HG03342 (cell line): ENCODE results near the gene KCNK15.
"Not testable (repeated sequence)": the region's sequence is repeated elsewhere in the genome, so short reads cannot be mapped to it uniquely, and the experiment has no call there.

Experiments used
- ATAC-seq: cut with Tn5 transposase; IDR thresholded peaks from one replicate; pipeline ENCODE4 v1.9.1; 2021; ENCODE audit warnings: mild to moderate bottlenecking, moderate library complexity; ENCODE audit not compliant: unreplicated experiment

Gene KCNK15

DNA sequence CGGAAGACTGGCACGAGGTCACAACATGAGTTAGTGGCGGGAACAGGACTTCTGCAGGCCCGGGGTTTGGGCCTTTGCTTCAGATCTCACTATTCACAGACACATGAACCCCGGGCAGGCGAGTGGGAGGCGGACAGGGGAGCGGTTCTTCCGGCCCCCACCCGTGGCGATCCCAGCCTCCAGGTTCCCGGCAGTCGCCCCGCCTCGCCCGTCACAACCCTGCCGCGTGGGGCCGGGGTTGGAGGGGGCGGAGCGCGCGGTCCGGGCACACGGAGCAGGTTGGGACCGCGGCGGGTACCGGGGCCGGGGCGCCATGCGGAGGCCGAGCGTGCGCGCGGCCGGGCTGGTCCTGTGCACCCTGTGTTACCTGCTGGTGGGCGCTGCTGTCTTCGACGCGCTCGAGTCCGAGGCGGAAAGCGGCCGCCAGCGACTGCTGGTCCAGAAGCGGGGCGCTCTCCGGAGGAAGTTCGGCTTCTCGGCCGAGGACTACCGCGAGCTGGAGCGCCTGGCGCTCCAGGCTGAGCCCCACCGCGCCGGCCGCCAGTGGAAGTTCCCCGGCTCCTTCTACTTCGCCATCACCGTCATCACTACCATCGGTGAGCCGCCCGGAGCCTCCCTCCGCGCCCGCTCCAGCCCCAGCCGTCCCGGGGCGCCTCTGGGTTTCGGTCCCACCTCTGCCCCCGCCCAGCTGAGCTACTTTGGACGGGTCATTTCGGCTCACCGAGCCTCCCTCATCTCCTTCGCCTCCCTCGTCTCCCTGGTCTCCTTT lies at the start of gene KCNK15:
Gene KCNK15 (plus strand): TSS at position 268 of the 769 bp plus-strand sequence. CDS start 46 bp downstream, at position 314.
- no peak for ATAC-seq

- no peak for ATAC-seq
Measured at GRCh38 chr20:44696315-44696714, 49.4 kb upstream of the KCNK15 start.

DNA sequence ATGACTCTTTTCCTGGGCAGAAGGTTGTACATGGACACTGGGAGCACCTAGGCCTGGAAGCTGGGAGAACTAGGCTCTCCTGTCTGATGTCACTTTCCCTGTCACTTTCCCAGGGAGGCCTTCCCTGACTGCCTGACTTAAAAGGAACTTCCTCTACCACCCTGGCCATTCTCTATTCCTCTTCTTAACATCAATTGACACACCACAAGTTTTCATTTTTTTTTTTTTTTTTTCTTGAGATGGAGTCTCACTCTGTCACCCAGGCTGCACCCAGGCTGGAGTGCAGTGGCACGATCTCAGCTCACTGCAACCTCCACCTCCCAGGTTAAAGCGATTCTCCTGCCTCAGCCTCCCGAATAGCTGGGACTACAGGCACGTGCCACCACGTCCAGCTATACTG lies 48.6 kb upstream of the KCNK15 start:
- not testable (repeated sequence) for ATAC-seq

DNA sequence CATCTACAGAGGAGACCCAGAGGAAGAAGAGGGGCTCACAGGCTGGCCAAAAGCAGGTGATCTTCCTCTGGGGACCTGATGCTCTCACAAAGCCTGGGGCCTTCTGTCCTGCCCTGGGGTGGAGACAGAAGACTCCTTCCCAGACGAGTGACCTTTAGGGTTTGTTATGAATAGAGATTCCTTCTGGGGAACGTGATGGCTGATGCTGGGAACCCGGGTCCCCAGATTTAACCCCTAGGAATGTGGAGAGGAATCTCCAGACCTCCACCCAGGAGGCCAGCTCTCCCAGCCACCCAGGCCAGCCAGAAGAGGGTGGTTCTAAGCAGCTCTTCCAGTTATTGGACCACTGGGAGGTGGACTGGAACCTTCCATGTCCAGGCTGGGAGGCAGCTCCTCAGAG lies 47.3 kb upstream of the KCNK15 start:
- ATAC-seq, result no peak

DNA sequence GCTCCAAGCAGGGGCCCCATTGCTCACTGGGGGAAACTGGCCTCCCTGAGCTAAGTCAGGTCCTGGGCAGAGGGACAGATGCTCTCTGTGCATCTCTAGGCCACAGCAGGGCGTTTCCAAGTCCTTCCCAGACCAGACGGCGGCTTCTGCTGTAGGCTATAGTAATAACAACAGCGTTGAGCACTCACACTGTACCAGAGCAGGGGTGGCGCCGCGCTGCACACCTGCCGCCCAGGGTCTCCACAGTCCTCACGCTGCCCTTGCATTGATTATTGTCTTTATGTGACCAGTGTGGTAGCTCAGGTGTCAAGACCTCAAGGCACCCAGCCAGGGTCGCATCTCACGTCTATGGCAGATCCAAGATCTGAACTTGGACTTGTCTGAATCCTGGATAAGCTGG lies 45.4 kb upstream of the KCNK15 start:
- no peak for ATAC-seq

DNA sequence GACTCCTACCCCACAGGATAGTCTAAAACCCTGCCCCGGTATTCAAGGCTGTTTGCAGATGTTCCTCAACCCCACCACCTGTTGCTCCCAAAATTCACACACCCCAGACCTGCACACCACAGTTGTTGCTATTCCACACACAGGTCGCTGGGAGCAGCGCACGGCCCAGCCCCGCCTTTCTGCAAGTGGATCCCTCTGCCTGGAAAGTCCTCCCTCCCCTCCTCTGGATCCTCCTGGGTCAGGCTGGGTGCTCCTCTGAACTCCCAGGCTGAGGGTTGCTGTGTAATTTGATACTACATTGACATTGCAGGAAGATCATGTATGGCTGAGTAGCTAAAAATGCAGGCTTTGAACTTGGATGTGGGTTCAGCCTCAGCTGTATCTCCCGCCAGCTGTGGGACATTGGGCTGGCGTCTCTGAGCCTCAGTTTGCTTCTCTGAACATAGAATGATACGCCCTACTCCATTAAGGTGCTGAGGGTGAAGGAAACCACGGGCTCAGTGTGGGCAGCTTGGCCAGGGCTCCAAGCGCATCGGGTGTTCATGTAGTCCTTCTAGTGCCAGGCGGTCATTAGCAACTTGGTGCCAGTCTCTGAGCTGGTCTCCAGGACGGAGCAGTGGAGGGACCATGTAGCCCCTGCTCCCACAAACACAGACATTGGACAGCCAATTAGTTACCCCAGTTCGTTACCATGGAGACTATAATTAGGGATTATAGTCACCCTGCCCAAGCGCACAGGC lies 44.4 kb upstream of the KCNK15 start:
- no peak for ATAC-seq

DNA sequence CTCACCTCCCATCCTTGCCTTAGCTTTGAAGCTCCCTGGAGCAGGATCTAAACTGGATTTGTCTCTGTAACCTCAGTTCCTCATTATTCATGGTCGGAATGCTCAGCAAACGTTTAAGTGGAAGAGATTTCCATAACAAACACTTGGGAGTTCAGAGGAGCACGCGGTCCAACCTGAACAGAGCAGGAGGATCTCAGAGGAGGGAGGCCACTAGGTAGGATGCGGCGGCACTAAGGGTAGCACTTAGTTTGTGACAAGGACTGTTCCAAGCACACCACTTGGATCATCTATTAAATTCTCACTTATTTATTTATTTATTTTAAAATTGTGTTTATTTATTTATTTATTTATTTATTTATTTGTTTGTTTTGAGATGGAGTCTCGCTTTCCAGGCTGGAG lies 43.8 kb upstream of the KCNK15 start:
- no peak for ATAC-seq

DNA sequence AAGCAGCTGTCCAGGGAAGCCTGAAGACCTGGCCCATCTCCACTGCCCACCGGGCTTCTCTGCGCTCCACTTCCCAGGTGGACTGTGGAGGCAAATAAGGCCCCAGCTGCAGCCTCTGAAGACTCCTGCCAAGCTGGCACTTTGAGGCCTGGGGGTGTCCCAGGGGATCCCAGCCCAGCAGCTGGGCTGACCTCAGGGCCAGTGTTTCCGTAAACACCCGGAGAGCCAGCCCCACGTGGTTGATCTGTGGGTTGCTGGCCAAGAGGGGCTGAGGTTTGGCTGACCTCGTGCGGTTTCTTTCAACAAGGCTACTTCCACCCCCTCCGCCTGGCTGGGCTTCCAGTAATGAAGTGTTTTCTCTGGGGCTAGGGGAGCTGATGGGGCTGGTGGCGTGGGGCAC lies 42.9 kb upstream of the KCNK15 start:
- no peak for ATAC-seq

GRCh38 chr20:44703183-44703925 lies 42.3 kb upstream of the KCNK15 start:
- ATAC-seq, result no peak

GRCh38 chr20:44703956-44704488 lies 41.6 kb upstream of the KCNK15 start:
- ATAC-seq, result no peak

DNA sequence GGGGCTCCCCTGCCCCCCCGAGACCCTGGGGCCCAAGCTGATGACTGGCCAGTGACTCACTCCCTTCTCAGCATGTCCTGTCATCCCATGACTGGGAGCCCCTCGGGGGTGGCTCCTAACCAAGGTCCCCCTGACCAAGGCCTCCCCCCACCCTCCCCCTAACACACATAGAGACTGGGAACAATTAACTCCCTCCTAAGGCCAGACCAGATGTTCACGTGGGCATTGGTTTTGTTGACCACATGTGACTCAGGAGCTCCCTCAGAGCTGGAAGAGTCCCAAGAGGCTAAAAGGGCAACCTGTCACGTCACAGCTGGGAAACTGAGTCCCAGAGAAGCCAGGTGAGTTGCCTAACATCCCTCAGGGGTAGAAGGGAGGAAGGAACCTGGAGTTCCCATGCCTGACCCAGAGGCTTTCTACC lies 41.1 kb upstream of the KCNK15 start:
- no peak for ATAC-seq

DNA sequence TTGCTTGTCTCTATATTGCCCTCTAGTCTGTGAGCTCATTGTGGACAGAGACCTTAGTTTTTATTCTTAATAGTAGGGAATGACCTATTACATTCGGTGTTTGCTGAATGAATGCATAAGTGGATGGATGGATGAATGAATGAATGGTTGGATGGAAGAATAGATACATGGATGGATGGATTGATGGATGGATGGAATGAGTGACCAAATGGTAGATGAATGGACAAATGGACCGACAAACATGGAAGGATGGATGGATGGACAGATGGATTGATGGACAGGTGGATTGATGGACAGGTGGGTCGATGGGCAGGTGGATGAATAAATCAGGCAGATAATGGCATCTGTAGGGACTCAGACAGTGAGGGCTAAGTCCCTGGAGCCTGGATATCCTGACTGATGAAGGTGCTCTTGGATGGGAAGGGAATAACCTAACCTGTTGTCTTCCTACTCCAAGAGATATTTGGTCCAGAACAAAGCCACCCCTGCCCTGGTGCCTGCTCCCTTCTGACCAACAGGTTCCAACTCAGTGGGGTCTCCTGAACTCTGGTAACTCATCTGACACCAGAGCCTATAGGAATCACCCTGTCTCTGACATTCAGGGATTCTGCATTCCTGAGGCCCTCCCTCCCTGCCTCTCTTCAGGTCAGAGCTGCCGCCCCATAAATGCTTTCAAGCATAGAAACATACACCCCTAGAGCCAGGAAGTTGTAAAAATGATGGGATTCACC lies 40.1 kb upstream of the KCNK15 start:
- no peak for ATAC-seq

- ATAC-seq, result no peak
Measured at GRCh38 chr20:44706301-44707017, 39.2 kb upstream of the KCNK15 start.

GRCh38 chr20:44707018-44707579 lies 38.6 kb upstream of the KCNK15 start:
- ATAC-seq, result no peak

DNA sequence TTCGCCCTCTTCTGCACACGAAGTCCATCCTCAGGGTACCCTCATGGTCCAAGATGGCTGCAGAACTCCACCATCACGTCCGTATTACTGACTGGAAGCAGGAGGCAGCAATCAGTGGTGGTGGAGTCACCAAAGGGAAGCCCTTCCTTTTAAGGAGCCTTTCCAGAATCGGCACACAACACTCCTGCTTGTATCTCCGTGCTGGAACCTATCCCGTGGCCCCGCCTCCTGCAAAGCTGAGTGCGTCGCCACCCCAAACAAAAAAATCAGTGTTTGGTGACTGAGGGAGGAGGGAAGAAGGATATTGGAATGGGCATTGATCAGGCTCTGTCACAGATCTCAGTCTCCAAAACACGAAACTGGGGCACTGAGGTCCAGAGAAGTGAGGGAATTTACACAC lies 36.3 kb upstream of the KCNK15 start:
- no peak for ATAC-seq

- ATAC-seq, result no peak
Measured at GRCh38 chr20:44709797-44710196, 35.9 kb upstream of the KCNK15 start.

- ATAC-seq, result no peak
Measured at GRCh38 chr20:44711237-44711636, 34.4 kb upstream of the KCNK15 start.

DNA sequence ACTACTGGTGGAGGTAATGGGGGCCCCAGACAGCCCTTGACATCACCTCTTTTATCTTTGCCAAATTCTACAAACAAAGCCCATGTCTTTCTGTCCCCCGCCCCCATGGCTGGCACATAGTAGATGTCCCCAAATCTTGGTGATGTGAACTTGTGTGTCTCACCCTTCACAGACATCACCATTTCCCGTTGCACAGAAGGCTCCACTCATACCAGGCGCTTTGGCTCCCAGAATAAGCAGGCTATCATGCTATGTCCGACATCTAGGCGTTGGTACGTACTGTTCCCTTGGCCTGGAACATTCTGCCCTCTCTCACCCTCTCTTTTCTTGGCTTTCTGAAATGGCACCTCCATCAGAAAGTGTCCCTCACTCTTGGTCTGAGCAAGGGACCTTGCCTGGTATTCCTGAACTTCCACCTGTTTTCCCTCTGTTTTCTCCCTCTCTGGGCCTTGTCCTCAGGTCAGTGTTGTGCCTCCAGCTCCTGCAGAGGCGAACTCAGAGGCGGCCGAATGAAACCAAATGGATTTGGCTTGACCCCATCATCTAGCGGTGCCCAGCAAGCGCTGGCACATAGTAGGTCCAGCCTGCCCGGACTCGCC lies 31.5 kb upstream of the KCNK15 start:
- no peak for ATAC-seq
